Neuron (in vitro differentiated cells): ENCODE measurements around the gene BOLL.

Experiments
- H2AFZ ChIP-seq: one replicate; pipeline ENCODE4 v1.6.1; 2013; ENCODE audit warnings: low read depth, mild to moderate bottlenecking, inconsistent platforms, low read length, moderate library complexity
- H3K27me3 ChIP-seq: one replicate; pipeline ENCODE4 v1.6.1; 2013; ENCODE audit warnings: low read length; ENCODE audit not compliant: insufficient read depth
- H3K36me3 ChIP-seq: one replicate; pipeline ENCODE4 v1.6.1; 2013; ENCODE audit warnings: low read length; ENCODE audit not compliant: insufficient read depth
- H3K4me1 ChIP-seq: one replicate; pipeline ENCODE4 v1.6.1; 2013; ENCODE audit warnings: low read length; ENCODE audit not compliant: insufficient read depth
- H3K4me3 ChIP-seq: 2 replicates; pipeline ENCODE4 v1.5.1; 2013; ENCODE audit warnings: mild to moderate bottlenecking, low read length, moderate library complexity
- H3K9me3 ChIP-seq: one replicate; pipeline ENCODE4 v1.6.1; 2013; ENCODE audit warnings: low read length

BOLL gene

DNA sequence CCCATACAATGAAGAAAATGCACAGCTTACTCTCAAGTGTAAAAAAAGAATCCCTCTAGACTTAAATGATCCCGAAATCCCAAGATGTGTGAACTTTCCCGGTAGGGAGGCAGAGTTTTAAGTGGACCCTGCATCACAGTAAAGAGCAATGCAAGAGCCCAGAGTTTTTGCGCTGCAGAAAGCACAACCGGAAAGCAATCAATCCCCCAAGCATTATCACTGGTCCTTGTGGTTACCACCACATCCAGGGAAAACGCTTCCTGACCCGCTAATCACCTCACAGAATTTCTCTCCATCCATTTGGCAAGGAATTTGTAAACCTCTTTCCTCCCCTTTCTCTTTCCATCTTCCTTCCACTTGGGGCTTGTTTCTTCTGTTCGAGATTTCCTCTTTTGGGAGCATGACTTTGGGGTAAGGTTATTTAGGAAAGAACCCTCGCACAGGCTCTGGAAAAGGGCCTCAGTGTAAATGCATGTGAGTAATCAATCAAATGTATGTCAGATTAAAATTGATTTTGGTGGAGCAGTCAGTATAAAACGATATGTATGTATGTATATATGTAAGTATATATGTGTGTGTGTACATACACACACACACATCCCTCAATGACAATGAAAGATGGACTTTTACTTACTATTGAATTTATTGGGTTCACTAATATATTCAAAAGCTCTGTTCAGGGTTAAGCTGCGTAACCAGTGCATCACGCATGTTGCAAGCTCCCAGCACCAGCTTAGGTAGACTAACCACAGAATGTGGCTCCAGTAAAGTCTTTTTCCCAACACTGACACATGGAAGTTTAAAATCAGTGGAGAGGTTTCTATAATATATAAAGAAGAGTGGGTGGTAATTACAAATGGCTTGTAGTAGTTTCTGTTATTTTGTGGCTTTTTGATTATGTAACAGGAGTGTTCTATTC, 20.9 kb upstream of the BOLL start:
- Histone ChIP-seq H3K4me1 (peaks cover 14% of the 10 kb centered on the region), H2AFZ (peak overlapping the region; percentile 99), H3K4me3 (peak overlapping the region; percentile 62), H3K27me3 (peaks cover 37% of the 10 kb centered on the region), H3K36me3 (no peaks in the 10 kb centered on the region), H3K9me3 (no peaks in the 10 kb centered on the region)

DNA sequence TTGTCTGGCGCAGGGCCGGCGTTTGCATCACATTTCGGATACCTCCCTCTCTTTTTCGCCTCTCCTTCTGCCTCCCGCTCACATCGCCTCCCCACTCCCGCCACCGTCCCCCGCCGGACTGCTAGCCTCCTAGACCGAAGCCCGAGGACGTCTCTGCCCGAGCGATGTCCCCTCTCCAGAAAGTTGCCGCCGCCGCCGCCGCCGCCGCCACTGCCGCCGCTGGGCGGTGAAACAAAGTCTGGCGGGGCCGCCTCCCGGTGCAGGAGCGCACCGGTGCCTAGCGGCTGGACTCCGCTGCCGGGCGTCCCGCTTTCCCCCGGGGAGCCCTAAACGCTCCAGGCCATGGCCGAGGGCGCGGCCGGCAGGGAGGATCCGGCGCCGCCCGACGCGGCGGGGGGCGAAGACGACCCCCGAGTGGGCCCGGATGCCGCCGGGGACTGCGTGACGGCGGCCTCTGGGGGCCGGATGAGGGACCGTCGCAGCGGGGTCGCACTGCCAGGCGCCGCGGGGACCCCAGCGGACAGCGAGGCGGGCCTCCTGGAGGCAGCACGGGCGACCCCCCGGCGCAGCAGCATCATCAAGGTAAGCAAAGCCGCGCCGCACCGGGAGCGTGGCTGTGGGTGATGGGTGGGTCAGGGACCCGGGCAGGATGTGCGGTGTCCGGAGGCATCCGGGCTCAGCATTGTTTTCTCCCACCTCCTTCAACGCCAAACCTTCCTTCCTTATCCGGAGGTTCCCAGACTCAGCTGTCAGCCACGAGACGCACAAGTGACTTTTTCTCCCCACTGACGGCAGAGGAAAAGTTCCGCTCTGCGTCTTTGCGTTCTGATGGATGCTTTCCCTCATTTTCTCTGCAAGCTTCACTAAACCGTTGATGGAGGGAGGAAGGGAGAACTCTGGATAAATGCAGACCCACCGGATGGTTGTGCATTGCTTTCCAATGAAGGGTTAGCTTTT, 19.9 kb upstream of the BOLL start:
- H3K4me3 ChIP-seq, result peak overlapping the region; percentile 62
- no peaks in the 10 kb centered on the region for H3K9me3 ChIP-seq
- peaks cover 14% of the 10 kb centered on the region for H3K4me1 ChIP-seq
- peak overlapping the region; percentile 99 for H2AFZ ChIP-seq
- peaks cover 37% of the 10 kb centered on the region for H3K27me3 ChIP-seq
- H3K36me3 ChIP-seq, result no peaks in the 10 kb centered on the region

DNA sequence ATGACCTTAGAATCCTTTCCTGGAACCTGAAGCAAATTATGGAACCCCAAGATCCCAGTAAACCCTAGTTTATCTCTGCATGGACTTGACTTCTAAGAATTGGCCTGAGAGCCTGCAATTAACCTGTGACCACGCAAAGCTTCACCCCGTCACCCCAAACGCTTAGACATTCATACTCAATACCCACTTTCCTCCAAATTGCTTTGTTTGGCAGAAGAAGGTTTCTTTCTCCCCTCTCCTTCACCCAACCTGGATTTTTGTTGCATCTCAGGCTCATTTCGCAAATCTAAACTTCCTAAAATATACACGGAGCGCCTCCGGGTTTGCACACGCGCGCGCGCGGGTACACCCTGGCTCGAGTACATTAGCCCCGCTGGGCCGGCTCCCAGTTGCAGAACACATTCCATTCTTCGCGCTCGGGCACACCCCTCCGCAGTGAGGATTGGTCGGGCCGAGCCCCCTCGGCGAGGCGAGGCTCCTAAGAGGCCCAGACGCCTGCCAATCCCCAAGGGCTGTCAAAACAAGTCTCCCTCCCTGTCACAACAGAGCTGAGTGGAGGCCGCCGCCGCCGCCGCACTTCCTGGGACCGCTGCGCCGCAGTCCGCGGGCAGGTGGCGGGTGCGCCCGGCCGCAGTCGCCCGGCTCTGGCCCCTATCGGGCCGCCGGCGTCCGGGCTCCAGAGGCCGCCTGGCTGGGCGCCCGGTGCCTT, 19.1 kb upstream of the BOLL start, which contains the start of gene PLCL1:
TSS of gene PLCL1 (plus strand) at position 545 of the 709 bp plus-strand sequence.
- no peaks in the 10 kb centered on the region for H3K9me3 ChIP-seq
- H2AFZ ChIP-seq, result peak within 1 kb of the TSS; percentile 99
- peak within 1 kb of the TSS; percentile 62 for H3K4me3 ChIP-seq
- H3K27me3 ChIP-seq, result peaks cover 31% of the 10 kb centered on the region
- H3K4me1 ChIP-seq, result peaks cover 14% of the 10 kb centered on the region
- H3K36me3 ChIP-seq, result no peaks in the 10 kb centered on the region

DNA sequence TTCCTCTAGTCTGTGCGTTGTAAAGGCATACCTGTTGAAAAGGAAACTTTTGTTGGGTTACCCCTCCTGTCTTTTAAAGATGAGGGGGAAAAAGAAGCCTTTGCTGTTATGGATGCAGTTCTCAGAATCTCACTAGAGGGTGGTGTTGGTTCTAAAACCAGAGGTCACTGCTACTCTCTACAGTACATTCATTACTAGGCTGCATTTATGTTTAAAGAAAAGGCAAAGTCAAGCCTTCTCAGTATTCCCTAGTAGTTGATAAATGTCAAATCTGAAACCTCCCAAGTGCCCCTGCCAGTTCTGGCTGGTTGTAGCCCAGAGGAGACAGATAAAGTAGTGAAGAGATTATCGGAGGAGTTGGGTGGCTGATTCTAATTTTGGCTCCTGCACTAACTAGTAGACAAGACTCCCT, 17.9 kb upstream of the BOLL start:
- peaks cover 14% of the 10 kb centered on the region for H3K4me1 ChIP-seq
- H2AFZ ChIP-seq, result no peak overlapping the region
- H3K36me3 ChIP-seq, result no peaks in the 10 kb centered on the region
- H3K9me3 ChIP-seq, result no peaks in the 10 kb centered on the region
- no peak overlapping the region for H3K4me3 ChIP-seq
- peaks cover 30% of the 10 kb centered on the region for H3K27me3 ChIP-seq

DNA sequence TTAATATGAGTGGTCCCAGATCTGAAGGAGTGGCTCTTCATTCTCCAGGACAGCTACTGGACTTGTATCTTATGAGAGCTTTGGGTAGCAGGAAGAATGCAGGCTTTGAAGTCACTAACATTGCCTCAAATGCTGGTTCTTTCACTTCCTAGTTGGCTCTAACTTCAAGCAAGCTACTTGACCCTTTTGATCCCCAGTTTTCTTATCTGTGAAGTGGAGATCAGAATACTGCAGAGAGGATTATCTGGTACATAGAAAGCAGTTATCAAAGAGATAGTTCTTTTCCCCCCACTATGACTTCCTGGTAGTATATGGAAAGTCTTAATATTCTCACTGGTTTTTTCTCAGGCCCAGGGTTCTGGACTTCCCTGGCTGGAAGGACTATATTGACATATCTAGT, 15.9 kb upstream of the BOLL start:
- Histone ChIP-seq H3K4me3 (no peak overlapping the region), H3K9me3 (no peaks in the 10 kb centered on the region), H3K36me3 (no peaks in the 10 kb centered on the region), H2AFZ (no peak overlapping the region), H3K27me3 (peaks cover 16% of the 10 kb centered on the region), H3K4me1 (peaks cover 14% of the 10 kb centered on the region)

DNA sequence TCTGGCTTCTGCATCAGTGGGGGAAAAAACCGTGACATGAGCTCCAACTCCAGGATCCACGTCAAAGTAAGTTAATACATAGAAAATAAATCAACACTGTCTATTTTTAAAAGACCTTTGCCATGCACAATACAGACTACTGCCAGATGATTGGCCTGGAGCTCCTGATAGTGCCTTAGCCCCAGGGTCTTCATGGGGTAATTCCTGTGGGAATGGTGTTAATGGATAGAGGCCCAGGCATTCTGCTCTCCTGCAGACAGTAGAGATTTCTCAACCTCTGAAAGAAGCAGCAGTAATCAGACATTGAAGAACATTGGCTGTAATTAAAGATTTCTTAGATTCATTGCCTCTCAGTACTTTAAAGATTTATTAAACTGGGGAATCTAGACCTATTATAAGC, 15.0 kb upstream of the BOLL start:
- no peak overlapping the region for H2AFZ ChIP-seq
- no peak overlapping the region for H3K4me3 ChIP-seq
- H3K4me1 ChIP-seq, result peaks cover 9% of the 10 kb centered on the region
- H3K9me3 ChIP-seq, result no peaks in the 10 kb centered on the region
- H3K27me3 ChIP-seq, result peaks cover 7% of the 10 kb centered on the region
- no peaks in the 10 kb centered on the region for H3K36me3 ChIP-seq

DNA sequence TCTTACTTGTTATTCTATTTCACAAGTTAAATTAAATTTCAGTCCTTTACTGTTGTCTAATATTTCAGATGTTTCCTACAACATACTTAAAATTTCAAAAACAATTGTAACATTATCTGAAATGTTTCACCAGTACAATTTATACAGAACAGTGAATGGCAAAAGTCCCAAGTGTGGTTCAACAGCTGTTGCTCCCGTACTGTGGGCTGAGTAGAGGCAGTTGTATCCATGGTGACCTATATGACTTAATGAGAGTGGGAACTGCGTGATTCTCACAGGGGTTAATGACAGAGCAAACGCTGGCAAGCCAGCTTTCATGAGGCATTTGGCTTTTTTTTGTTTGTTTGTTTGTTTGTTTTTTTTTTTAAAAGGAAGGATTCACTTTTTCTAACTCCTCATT, 13.9 kb upstream of the BOLL start:
- H3K36me3 ChIP-seq, result no peaks in the 10 kb centered on the region
- H3K4me3 ChIP-seq, result no peak overlapping the region
- no peak overlapping the region for H2AFZ ChIP-seq
- peaks cover 6% of the 10 kb centered on the region for H3K4me1 ChIP-seq
- no peaks in the 10 kb centered on the region for H3K9me3 ChIP-seq
- H3K27me3 ChIP-seq, result peaks cover 5% of the 10 kb centered on the region

DNA sequence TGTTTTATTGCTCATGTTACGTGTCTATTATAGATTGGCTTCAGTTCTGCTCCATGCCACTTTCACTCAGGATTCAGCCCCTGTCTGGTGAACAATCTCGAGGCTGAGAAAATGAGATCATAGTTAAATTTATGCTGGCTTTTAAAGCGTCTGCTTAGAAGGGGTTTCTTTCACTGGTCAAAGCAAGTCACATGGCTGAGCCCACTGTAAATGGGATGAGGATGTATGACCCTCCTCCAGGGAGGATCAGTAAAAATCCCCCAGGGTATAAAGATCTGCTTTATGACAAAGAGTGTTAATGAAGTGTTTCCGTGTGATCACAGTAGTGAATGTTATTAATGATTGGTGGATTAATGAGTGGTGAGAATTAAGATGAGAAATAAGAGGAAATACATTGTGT, 13.1 kb upstream of the BOLL start:
- Histone ChIP-seq H3K4me1 (no peaks in the 10 kb centered on the region), H3K9me3 (no peaks in the 10 kb centered on the region), H3K4me3 (no peak overlapping the region), H3K36me3 (no peaks in the 10 kb centered on the region), H2AFZ (no peak overlapping the region), H3K27me3 (peaks cover 5% of the 10 kb centered on the region)

DNA sequence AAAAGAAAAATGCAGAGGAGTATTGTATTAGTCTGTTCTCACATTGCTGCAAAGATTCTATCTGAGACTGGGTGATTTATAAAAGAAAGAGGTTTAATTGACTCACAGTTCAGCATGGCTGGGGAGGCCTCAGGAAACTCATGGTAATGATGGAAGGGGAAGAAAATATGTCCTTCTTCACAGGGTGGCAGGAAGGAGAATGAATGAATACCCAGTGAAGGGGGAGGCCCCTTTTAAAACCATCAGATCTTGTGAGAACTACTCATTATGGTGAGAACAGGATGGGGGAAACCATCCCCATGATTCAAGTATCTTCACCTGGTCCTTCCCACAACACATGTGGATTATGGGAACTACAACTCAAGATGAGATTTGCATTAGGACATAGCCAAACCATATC, 10.2 kb upstream of the BOLL start:
- Histone ChIP-seq H3K4me3 (no peak overlapping the region), H3K4me1 (no peaks in the 10 kb centered on the region), H3K9me3 (no peaks in the 10 kb centered on the region), H3K36me3 (no peaks in the 10 kb centered on the region), H2AFZ (no peak overlapping the region), H3K27me3 (peaks cover 5% of the 10 kb centered on the region)

DNA sequence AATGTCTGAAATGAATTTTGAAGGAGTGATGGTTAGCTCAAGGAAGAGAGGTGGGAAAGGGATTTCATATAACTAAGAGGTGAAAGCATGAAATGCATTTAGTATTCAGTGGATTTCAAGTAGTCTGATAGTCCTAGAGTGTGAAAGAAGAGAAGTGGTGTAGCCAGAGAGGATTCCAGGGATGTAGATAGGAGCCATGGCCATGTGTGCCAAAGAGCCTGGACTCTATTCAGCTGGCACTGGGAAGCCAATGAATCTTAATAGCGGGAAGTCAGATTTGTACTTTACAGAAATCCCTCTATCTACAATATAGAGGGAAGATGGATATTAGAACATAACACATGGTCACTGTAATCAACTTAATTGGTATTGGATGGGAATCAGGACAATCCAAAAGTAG, 8.3 kb upstream of the BOLL start:
- Histone ChIP-seq H3K27me3 (peaks cover 5% of the 10 kb centered on the region), H3K36me3 (no peaks in the 10 kb centered on the region), H3K9me3 (no peaks in the 10 kb centered on the region), H3K4me1 (no peaks in the 10 kb centered on the region), H3K4me3 (no peak overlapping the region), H2AFZ (no peak overlapping the region)

DNA sequence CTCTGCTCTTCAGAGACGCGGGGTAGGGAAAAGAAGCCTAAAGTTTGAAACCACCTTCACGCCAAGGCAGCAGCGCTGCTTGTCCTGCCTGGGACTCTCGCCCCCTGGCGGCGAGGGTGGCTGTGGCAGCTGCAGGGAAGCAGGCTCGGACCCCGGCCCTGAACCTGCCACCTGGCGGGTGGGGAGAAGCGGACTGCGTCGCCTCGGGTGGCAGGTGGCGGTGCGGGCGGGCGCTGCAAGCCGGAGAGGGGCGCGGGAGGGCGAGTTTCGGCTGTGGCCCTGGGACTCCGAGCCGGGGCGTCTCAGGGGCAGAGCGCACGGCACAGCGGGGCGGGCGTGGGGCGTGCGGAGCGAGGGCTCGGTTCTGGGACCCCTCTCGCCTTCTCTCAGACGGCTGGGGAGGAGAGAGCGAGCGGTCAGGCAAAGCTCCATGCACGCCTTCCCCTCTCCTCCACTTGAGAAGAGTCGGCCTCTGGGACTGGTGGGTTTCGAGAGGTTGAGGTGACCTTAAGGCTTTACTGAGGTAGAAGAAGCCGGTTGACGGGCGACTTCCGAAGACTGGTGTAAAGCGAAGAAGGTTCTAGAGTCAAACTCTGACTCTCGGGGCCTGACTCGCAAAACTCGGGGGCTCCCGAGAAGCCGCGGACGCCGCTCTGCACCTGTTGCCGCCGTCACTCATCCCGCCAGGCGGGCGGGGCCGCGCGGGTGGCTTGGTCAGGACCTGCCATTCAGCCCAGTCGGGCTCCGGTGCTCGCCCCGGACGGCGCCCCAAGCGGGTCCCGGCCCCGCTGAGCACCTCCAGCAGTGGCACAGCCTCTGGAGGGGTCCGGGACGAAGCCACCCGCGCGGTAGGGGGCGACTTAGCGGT, 1.1 kb upstream of the BOLL start:
- no peaks in the 10 kb centered on the region for H3K4me1 ChIP-seq
- H2AFZ ChIP-seq, result no peak overlapping the region
- H3K9me3 ChIP-seq, result peaks cover 7% of the 10 kb centered on the region
- peaks cover 6% of the 10 kb centered on the region for H3K27me3 ChIP-seq
- no peaks in the 10 kb centered on the region for H3K36me3 ChIP-seq
- no peak overlapping the region for H3K4me3 ChIP-seq

DNA sequence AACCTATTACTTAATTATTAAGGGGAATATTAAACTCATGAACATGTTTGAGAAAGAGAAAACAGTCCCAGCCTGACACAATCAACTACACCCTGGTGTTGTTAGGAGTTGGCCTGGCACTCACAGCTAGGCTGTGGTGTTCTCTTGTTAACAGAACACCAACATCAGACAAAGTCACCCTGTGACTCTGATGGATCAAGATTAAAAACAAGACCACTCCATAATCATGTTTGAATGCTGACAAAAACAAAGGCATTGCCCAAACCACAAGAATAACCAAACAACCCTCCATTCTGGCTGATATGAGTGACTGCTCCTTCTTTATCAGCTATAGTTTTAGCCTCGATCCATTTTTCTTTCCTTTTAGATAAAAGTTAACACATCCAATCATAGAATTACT, 3.0 kb downstream of the BOLL start:
- Histone ChIP-seq H2AFZ (no peak overlapping the region), H3K4me3 (no peak overlapping the region), H3K36me3 (no peaks in the 10 kb centered on the region), H3K4me1 (no peaks in the 10 kb centered on the region), H3K9me3 (peaks cover 6% of the 10 kb centered on the region), H3K27me3 (peaks cover 4% of the 10 kb centered on the region)
